GM18507 (cell line): ENCODE data around the gene DEPDC5.
"Not testable (repeated sequence)": the region's sequence is repeated elsewhere in the genome, so short reads cannot be mapped to it uniquely, and the experiment has no call there.

Experiments used
- DNase-seq: peaks from one replicate; pipeline ENCODE4 v3.0.0; 2011; ENCODE audit warnings: low read depth; ENCODE audit not compliant: insufficient read length; ENCODE audit errors: extremely low spot score
- FAIRE-seq: peaks from 2 replicates; lab custom pipeline; 2011; peaks lifted over from hg19 to GRCh38; lab: Jason Lieb, UNC

DEPDC5 gene

DNA sequence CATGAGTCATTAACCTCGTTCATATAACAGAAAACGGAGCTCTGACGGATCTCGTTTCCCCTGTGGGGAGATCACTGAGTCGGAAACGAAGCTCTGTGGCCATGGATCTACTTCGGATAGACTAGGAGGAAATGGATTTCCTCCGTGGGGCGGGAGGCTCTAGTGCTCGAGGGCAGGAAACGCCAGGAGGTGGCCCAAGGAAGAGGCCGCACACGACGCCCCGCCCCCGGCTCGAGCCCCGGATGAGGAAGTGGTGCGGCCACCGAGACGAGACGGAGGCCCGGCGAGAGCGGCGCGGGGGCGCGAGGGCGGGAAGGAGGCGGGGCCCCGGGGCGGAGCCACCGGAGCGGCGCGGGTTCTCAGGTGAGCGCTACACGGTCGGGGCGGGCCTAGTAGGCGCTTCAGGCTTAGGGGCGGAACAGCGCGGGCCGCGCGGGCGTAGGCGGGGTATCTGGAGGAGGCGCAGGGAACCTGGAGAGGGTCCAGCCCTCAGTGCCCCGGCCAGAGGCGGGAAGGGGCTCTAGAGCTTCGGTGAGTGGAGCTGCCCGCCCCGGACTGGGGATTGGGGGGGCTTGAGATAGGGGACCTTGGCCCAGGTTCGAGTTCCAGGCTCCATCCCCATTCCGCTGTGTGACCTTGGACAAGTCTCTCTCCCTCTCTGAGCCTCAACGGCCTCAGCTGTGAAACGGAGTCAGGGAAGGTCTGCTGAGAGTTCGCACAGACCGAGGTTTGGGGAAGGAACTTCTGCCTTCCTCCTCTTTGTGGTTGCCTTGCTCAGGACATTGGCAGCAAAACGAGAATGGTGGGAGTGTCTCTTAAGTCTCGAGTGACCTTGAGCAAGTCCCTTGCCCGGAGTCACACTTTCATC lies at the start of gene DEPDC5:
Gene DEPDC5 (plus strand): TSS at position 386 of the 868 bp plus-strand sequence. CDS start 903 bp downstream, outside the sequence.
- FAIRE-seq (peak; percentile 96), DNase-seq (peak; percentile 95)

GRCh38 chr22:31707519-31707918 lies 46.3 kb upstream of the DEPDC5 start:
- no peak for FAIRE-seq
- DNase-seq: no peak

DNA sequence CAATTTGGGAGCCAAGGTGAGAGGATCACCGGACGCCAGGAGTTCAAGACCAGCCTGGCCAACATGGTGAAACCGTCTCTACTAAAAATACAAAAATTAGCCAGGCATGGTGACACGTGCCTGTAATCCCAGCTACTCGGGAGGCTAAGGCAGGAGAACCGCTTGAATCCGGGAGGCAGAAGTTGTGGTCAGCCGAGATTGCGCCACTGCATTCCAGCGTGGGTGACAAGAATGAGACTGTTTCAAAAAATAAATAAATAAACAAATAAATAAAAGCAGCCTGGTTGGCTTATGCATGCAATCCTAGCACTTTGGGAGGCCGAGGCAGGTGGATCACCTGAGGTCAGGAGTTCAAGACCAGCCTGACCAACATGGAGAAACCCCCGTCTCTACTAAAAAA lies 42.6 kb upstream of the DEPDC5 start:
- FAIRE-seq, DNase-seq: not testable (repeated sequence)

DNA sequence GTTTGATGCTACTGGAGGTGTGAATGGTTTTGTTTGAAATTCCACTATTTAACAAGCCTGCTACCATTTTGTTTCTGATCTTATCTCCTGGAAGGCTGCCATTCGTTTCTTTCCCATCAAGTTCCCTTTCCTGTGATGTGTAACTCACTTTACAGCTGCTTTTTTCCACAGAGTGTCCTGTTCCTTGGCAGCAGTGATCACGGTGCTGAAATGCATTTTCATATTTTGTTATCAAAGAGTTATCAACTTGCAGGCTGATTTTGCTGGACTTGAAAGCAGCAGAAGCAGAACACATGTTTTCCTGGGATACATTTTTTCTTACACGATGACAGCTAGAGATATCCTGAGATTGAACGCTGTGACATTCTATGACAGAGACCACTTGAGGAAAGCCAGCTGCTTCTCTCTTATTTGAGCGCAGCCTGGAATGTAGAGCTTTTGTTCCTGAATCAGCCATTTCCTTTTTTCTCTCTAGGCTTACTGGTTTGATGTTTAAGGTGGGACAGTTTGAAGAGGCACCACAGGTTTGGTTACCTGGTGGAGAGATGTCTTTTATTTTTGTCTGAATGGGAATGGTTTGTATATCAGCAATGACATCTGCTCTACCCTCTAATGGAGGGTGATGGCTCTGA lies 38.6 kb upstream of the DEPDC5 start:
- DNase-seq (no peak), FAIRE-seq (no peak)

GRCh38 chr22:31719850-31720471 lies 33.9 kb upstream of the DEPDC5 start:
- FAIRE-seq: no peak
- DNase-seq: no peak

GRCh38 chr22:31723723-31724122 lies 30.1 kb upstream of the DEPDC5 start:
- DNase-seq: no peak
- FAIRE-seq: peak; percentile 15

GRCh38 chr22:31726692-31727091 lies 27.1 kb upstream of the DEPDC5 start:
- no peak for FAIRE-seq
- no peak for DNase-seq

DNA sequence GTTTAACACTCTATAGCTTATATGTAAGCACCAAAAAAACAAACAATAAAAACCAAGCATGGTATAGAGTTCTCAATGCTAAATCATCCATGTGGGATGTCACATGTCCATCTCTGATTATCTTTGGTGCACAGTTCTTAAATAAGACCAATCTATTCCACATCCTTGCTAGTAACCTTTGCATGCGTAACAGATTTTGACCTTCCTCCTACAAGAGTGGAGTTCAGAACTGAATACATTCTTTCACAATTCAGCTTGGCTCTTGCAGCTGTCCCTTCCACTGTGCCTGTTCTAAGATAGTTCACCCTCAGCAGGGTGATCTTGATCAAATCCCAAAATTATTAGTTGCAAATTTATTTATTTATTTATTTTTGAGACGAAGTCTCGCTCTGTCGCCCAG lies 25.0 kb upstream of the DEPDC5 start:
- DNase-seq (no peak), FAIRE-seq (no peak)

- no peak for DNase-seq
- no peak for FAIRE-seq
Measured at GRCh38 chr22:31730344-31730711, 23.5 kb upstream of the DEPDC5 start.

DNA sequence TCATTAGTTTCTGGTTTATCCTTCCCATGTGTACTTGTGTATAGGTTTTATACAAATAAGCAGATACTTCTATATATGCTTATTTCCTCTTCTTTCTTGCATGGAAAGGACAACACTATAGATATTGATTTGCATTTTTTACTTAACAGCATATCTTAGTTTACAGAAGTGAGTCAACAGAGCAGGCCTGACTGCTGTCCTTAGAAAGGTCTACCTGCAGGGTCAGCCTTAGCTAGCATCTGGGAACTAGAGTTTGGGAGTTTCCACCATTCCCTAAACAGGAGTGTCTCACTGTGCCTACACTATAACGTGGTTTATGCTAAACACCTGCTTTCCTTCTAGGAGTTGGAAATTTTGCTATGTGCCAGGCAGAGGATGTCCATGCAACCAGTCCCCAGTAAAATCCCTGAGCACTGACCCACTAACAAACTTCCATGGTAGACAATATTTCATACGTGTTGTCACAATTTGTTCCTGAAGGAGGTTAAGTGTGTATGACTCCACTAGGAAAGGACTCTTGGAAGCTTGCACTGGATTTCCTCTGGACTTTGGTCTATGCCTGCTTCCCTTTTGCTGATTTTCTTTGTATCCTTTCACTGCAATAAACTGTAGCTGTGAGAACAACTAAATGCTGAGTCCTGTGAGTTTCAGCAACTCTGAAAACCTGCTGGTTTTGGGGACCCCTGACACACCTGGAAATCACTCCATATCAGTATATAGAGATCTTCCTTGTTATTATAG lies 21.6 kb upstream of the DEPDC5 start:
- DNase-seq (no peak), FAIRE-seq (no peak)

GRCh38 chr22:31733580-31734079 lies 20.2 kb upstream of the DEPDC5 start:
- no peak for DNase-seq
- FAIRE-seq: no peak

DNA sequence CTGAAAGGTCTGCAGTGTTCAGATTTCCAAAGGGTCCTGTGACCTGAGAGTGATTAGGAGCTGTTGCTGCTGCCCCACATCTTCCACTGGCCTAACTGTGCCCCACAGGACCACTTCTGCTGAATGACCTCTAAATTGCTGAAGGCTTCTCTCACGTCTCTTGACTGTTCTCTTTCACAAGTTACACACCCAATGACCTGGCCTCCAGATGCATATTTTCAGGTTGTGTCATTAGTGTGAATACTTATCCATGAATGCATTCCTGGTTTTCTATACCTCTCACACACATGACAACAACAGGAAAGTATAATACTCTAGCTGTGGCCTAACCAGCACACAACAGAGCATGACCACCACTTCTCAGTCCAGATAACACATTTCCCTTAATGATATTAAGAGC lies 19.3 kb upstream of the DEPDC5 start:
- no peak for FAIRE-seq

GRCh38 chr22:31736458-31736857 lies 17.4 kb upstream of the DEPDC5 start:
- FAIRE-seq (no peak), DNase-seq (no peak)

More for the DNA sequence above, 19.3 kb upstream of the DEPDC5 start:
- no peak for DNase-seq

GRCh38 chr22:31737932-31738331 lies 15.9 kb upstream of the DEPDC5 start:
- FAIRE-seq (no peak), DNase-seq (no peak)

DNA sequence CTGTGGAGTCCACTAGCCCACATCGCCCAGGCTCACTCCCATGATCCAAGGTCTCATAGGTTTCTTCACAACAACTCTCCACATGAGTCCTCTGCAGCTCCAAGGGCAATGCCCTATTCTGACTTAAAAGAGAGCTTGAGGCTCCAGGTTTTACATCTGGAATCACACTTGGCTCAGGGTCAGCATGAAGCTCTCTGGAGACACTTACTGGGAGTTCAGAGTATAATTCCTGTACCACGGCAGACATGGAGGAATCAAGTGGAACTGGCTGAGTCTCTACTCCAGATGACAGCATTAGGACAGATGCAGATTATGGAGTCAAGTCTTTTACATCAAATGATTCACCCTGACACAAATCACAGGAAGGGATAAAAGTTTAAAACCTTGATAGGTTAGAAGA lies 15.3 kb upstream of the DEPDC5 start:
- no peak for DNase-seq
- no peak for FAIRE-seq

DNA sequence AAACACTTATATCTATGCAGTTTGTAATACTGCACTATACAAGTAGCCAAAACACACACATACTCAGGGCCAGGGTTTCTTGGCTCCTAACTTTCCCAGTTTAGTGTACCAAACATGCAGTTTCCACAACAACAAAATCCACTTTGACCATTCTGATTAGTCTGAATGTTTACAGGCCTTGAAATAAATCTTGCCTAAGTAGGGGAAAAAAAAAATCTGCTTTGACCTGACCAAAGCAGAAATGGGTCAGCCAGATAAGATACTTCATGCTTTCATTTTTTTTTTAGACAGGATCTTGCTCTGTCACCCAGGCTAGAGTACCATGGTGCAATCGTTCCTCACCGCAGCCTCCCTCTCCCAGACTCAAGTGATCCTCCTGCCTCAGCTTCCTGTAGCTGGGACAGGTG lies 14.0 kb upstream of the DEPDC5 start:
- FAIRE-seq: no peak
- DNase-seq: no peak

GRCh38 chr22:31740314-31740713 lies 13.5 kb upstream of the DEPDC5 start:
- FAIRE-seq: not testable (repeated sequence)

GRCh38 chr22:31742115-31742514 lies 11.7 kb upstream of the DEPDC5 start:
- FAIRE-seq: no peak
- no peak for DNase-seq

More at GRCh38 chr22:31740314-31740713, 13.5 kb upstream of the DEPDC5 start:
- not testable (repeated sequence) for DNase-seq

GRCh38 chr22:31742682-31743081 lies 11.1 kb upstream of the DEPDC5 start:
- DNase-seq: no peak
- FAIRE-seq: no peak

GRCh38 chr22:31743871-31744270 lies 9.9 kb upstream of the DEPDC5 start:
- DNase-seq (no peak), FAIRE-seq (no peak)
